Measurements from ENCODE around the gene MMP17. TPM values are rescaled to one million over a fixed set of nuclear protein-coding genes. Genes with fewer than 3 reads are reported as not detected.
A peak's percentile ranks its signal among the peaks of the same experiment; 100 is the strongest.

MMP17 gene
- total RNA-seq, 1 experiment from 2014 or later, result 42.6 TPM

GRCh38 chr12:131894981-131895639, 66.9 kb downstream of the MMP17 start:
- in situ Hi-C loops (cut with HindIII; ENCODE audit: low pct_unique_long_range_greater_than_20kb, low sequenced_read_pairs), result no loop called here
- DNase-seq (ENCODE audit: low read depth, low spot score), result no peak

DNA sequence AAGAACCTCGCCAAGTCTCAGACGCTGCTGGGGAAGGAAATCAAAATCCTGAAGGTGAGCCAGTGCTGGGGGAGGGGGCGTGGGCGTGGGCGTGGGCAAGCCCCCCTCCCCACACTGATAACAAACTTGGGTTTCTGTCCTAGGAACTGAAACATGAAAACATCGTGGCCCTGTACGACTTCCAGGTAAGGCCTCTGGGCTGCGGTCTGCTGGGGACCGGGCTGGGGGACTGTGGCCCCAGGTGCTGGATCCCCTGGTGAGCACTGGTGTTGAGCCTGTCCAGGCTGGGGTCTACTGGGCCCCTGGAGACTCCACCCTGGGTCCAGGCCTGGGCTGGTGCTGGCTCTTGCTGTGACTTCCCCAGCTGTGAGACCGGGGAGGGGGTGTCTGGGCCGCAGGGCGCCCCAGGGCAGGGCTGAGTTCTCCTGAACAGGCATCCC, 67.5 kb downstream of the MMP17 start:
- no peak for DNase-seq (ENCODE audit: low read depth, low spot score)

DNA sequence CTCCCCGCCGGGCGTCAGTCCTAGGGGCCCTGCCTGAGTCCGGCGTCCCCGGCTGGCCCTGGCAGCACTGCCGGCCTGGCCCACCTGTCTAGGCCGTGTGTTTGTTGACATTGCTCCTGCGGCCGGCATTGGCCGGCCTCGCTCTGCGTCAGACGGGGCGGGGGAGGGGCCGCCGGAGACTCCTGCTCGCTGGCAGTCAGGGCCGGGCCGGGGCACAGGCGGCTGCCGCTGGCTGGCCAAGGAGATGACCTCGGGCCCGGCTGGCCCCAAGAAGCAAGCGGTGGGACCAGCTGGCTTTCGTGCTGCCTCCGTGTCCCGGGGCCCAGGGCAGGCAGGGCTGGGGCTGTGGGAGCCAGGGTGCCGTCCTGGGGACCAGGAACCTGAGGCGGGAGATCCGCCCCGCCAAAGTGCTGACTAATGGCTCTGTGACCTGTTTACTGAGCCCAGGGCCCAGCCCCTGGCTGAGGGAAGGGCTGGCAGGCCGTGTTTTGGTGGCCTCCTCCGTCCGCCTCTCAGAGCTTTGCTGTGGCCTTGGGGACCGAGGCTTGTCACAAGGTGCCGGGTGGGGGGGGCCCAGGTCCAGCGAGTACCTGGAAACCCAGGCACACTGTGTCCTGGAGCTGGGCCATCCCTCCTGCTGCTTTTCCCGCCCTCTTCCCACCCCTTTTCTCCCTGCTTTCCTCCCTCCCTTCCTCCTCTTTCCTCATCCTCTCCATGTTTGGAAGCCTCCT, 68.1 kb downstream of the MMP17 start:
- in situ Hi-C loops (cut with HindIII; ENCODE audit: low pct_unique_long_range_greater_than_20kb, low sequenced_read_pairs), result no loop called here

More for the DNA sequence above, 67.5 kb downstream of the MMP17 start:
- in situ Hi-C loops (cut with HindIII; ENCODE audit: low pct_unique_long_range_greater_than_20kb, low sequenced_read_pairs), result no loop called here

DNA sequence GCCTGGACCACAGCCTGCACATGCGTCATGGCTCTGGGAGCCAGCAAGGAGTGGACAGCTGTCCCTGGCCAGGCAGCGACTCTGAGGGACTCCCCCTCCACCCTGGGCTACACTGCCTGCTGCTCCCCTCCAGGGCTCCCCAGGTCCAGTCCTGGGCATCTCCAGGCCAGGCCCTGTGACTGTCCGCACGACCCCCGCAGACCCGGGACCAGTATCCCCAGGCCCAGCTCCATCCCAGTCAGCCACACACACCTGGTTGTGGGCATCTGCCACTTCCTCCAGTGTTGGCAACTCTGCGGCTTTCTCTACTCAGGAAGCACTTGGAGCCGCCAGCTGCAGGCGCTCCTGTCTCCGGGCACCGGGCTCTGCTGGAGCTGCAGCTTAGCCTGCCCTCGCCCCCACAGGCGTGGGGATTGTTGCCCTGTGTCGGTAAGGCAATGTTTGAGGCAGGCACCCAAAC, 68.6 kb downstream of the MMP17 start:
- DNase-seq (ENCODE audit: low read depth, low spot score), result no peak
- in situ Hi-C loops (cut with HindIII; ENCODE audit: low pct_unique_long_range_greater_than_20kb, low sequenced_read_pairs), result no loop called here

More for the DNA sequence above, 68.1 kb downstream of the MMP17 start:
- peak; percentile 60 for DNase-seq (ENCODE audit: low read depth, low spot score)

DNA sequence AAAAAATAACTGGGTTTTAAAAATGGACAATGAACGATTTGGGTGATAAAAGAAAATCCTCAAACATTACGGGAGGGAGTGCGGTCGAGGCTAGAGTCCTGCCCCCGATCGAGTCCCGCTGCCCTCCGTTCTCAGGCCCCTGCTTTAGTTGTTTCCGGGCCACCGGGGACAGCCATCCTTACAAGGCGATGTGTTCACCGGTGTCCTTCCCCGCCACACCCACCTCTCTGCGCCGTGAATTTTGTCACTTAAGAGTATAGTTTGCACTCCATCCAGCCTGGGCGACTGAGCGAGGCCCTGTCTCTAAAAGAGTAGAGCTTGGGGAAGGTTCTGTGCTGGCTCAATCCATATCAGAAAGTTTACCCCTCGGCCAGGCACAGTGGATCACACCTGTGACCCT, 69.1 kb downstream of the MMP17 start:
- in situ Hi-C loops (cut with HindIII; ENCODE audit: low pct_unique_long_range_greater_than_20kb, low sequenced_read_pairs), result no loop called here
- no peak for DNase-seq (ENCODE audit: low read depth, low spot score)

DNA sequence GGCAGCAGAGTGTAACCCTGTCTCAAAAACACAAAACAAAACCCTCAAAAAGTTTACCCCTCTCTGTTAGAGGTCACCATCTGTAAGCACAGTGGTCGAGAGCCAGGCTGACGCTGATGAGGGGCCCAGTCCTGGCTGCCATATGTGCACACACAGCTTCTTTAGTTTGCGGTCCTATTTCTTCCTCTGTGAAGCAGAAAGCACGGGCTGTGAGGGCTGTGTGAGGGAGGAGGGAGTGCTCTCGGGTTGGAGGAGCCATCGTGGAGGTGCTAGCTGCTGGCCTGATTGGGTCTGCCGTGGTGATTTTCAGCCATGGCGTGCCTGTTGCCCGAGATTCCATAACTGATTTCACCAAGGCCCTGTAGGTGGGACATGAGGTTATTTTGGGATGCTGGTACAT, 69.7 kb downstream of the MMP17 start:
- in situ Hi-C loops (cut with HindIII; ENCODE audit: low pct_unique_long_range_greater_than_20kb, low sequenced_read_pairs), result no loop called here
- DNase-seq (ENCODE audit: low read depth, low spot score), result no peak

GRCh38 chr12:131900397-131900796, 72.2 kb downstream of the MMP17 start:
- DNase-seq (ENCODE audit: low read depth, low spot score), result no peak
- in situ Hi-C loops (cut with HindIII; ENCODE audit: low pct_unique_long_range_greater_than_20kb, low sequenced_read_pairs), result no loop called here

Small RNAs within 50 kb of the gene (small RNA-seq; reads per million reads assigned to genes)
- gene RNA5SP378, result 0 to 0.29 reads per million in 2 experiments
- 0 reads per million in 2 experiments for gene RNU6-1017P

Other genes starting within 250 kb of the MMP17 start
- 18.0 and 21.6 TPM in 2 replicates for gene SFSWAP, start 117.3 kb upstream of the MMP17 start, total RNA-seq (2014; rRNA removed; shearing (Covaris generic))
- gene ULK1, start 66.2 kb downstream of the MMP17 start, total RNA-seq (2014; rRNA removed; shearing (Covaris generic)), result 1.7 and 2.1 TPM in 2 replicates
- 26.5 and 27.8 TPM in 2 replicates for gene PUS1, start 100.9 kb downstream of the MMP17 start, total RNA-seq (2014; rRNA removed; shearing (Covaris generic))
- 5.7 and 7.6 TPM in 2 replicates for gene EP400, start 121.5 kb downstream of the MMP17 start, total RNA-seq (2014; rRNA removed; shearing (Covaris generic))

All from SK-MEL-5 (cell line).